K562 (cell line): ENCODE data around the gene ECHDC1. TPM values are rescaled to one million over a fixed set of nuclear protein-coding genes. Genes with fewer than 3 reads are reported as not detected.

Source experiments
- C11orf30 ChIP-seq: fragments of 450-650 bp; IDR thresholded peaks from 2 replicates; pipeline ENCODE4 v1.6.1; 2016; ENCODE audit warnings: low read depth, mild to moderate bottlenecking
- CHD4 ChIP-seq: fragments of 200-600 bp; sonication (generic); IDR thresholded peaks from 3 replicates; pipeline ENCODE4 v1.6.1; 2012; ENCODE audit warnings: low read depth, mild to moderate bottlenecking, mixed read lengths, low read length, inconsistent platforms; ENCODE audit not compliant: insufficient read depth, insufficient replicate concordance, poor library complexity, severe bottlenecking
- FIP1L1 ChIP-seq: fragments of 200-400 bp; formaldehyde crosslinking; IDR thresholded peaks from 2 replicates; pipeline ENCODE4 v1.6.1; 2018; ENCODE audit warnings: mild to moderate bottlenecking, low read depth, low read length; ENCODE audit not compliant: poor library complexity, severe bottlenecking
- FOXK2 ChIP-seq, 2 experiments: fragments of 450-650 bp; IDR thresholded peaks in 1 of 2; conservative IDR thresholded peaks in 1 of 2; 2 replicates each; pipeline ENCODE4 v1.6.1; 2016; ENCODE audit warnings: low read depth in 2 of 2, mild to moderate bottlenecking in 1 of 2
- HCFC1 ChIP-seq: IDR thresholded peaks from 2 replicates; pipeline ENCODE4 v1.6.1; 2012; ENCODE audit warnings: low read depth, low read length, improper control_type of control experiment
- HNRNPL ChIP-seq: fragments of 200-400 bp; formaldehyde crosslinking; IDR thresholded peaks from 2 replicates; pipeline ENCODE4 v1.6.1; 2017; ENCODE audit warnings: low read depth, mild to moderate bottlenecking, low read length
- PPARD ChIP-seq: fragments of 250-450 bp; sonication (Bioruptor Pico); IDR thresholded peaks from 2 replicates; pipeline ENCODE4 v1.8.0; 2022; ENCODE audit warnings: inconsistent platforms, mild to moderate bottlenecking, moderate library complexity
- RBFOX2 ChIP-seq: fragments of 200-400 bp; formaldehyde crosslinking; IDR thresholded peaks from 2 replicates; pipeline ENCODE4 v1.6.1; 2017; ENCODE audit warnings: low read depth, mild to moderate bottlenecking, low read length, moderate library complexity
- SMARCB1 ChIP-seq: IDR thresholded peaks from 2 replicates; pipeline ENCODE4 v1.6.1; 2011; ENCODE audit warnings: improper control_type of control experiment, low read depth; ENCODE audit not compliant: insufficient read length
- TFAM ChIP-seq: fragments of 250-450 bp; sonication (Bioruptor Pico); conservative IDR thresholded peaks from 2 replicates; pipeline ENCODE4 v1.5.0; 2021; ENCODE audit warnings: mild to moderate bottlenecking, moderate library complexity
- WHSC1 ChIP-seq: IDR thresholded peaks from one replicate; pipeline ENCODE4 v1.6.1; 2012; ENCODE audit warnings: low read length, control low read depth, inconsistent platforms
- ZNF134 ChIP-seq: fragments of 250-450 bp; sonication (Bioruptor Pico); conservative IDR thresholded peaks from 2 replicates; pipeline ENCODE4 v1.4.0; 2020
- ZNF324 ChIP-seq: fragments of 250-450 bp; sonication (Bioruptor Pico); IDR thresholded peaks from 2 replicates; pipeline ENCODE4 v1.4.0; 2020; ENCODE audit warnings: mild to moderate bottlenecking
- ZNF644 ChIP-seq: fragments of 200-800 bp; sonication (Bioruptor generic); IDR thresholded peaks from 2 replicates; pipeline ENCODE4 v1.6.1; 2016; ENCODE audit warnings: low read depth, missing genetic modification characterization, missing compliant biosample characterization
- ZNF764 ChIP-seq: fragments of 250-450 bp; sonication (Bioruptor Pico); IDR thresholded peaks from 2 replicates; pipeline ENCODE4 v1.4.0; 2020; ENCODE audit warnings: low read depth, mild to moderate bottlenecking, moderate library complexity
- polyA plus RNA-seq, 8 experiments: library from polyadenylated mRNA; depleted of rRNA in 4 of 8; stranded (reverse) in 5 of 8; unstranded in 3 of 8; fragments of >200 nt; fragmentation: Nextera tagmentation in 2 of 8; fragmentation: Illumina TruSeq in 1 of 8; extraction: Ambion mirVana in 2 of 8; extraction: Trizol in 1 of 8; gene quantifications; 2 replicates each; pipeline versions ENCODE4 v1.2.1 to v1.2.3, GENCODE V29; 2011 to 2014; ENCODE audit warnings: inconsistent platforms in 1 of 8, missing spikeins in 1 of 8
- total RNA-seq, 7 experiments: library from RNA; depleted of rRNA in 6 of 7; stranded (reverse); fragments of >200 nt in 6 of 7; fragmentation: Illumina TruSeq in 2 of 7; extraction: Trizol in 2 of 7; gene quantifications; 2 replicates each; pipeline versions ENCODE4 v1.2.1 to v1.2.3, GENCODE V29; 2011 to 2021; ENCODE audit warnings: low replicate concordance in 1 of 7
- TF ChIP-seq, protein P1 (sequence below): fragments of 450-650 bp; formaldehyde crosslinking; IDR thresholded peaks from 2 replicates; pipeline ENCODE4 v1.4.0; 2022; ENCODE audit warnings: mild to moderate bottlenecking, moderate library complexity
- TF ChIP-seq, protein P2 (sequence below): fragments of 450-650 bp; IDR thresholded peaks from 2 replicates; pipeline ENCODE4 v1.6.1; 2014; ENCODE audit warnings: low read depth, mild to moderate bottlenecking, moderate library complexity, borderline replicate concordance
- TF ChIP-seq, protein P3 (sequence below), 3 experiments: IDR thresholded peaks in 2 of 3; conservative IDR thresholded peaks in 1 of 3; 2 replicates each; pipeline ENCODE4 v1.5.1; 2011 to 2012; ENCODE audit warnings: low read length in 3 of 3, mild to moderate bottlenecking in 3 of 3, control low read depth in 2 of 3, improper control_type of control experiment in 1 of 3, inconsistent platforms in 1 of 3, low read depth in 1 of 3, mixed read lengths in 1 of 3, moderate library complexity in 1 of 3; ENCODE audit not compliant: insufficient read depth in 2 of 3
- TF ChIP-seq, protein P4 (sequence below): fragments of 250-450 bp; sonication (Bioruptor Pico); IDR thresholded peaks from 2 replicates; pipeline ENCODE4 v1.5.1; 2021; ENCODE audit warnings: mild to moderate bottlenecking
- TF ChIP-seq, protein P5 (sequence below): fragments of 250-450 bp; sonication (Bioruptor Pico); IDR thresholded peaks from 2 replicates; pipeline ENCODE4 v1.8.0; 2021; ENCODE audit warnings: moderate library complexity, mild to moderate bottlenecking, inconsistent platforms

The ECHDC1 gene
- total and polyA plus RNA-seq, 9 of the 15 experiments (the other 6 are each of a cell fraction or from before 2014, with no cell fraction given) = 58.0 to 105 (median 78.6) TPM

DNA sequence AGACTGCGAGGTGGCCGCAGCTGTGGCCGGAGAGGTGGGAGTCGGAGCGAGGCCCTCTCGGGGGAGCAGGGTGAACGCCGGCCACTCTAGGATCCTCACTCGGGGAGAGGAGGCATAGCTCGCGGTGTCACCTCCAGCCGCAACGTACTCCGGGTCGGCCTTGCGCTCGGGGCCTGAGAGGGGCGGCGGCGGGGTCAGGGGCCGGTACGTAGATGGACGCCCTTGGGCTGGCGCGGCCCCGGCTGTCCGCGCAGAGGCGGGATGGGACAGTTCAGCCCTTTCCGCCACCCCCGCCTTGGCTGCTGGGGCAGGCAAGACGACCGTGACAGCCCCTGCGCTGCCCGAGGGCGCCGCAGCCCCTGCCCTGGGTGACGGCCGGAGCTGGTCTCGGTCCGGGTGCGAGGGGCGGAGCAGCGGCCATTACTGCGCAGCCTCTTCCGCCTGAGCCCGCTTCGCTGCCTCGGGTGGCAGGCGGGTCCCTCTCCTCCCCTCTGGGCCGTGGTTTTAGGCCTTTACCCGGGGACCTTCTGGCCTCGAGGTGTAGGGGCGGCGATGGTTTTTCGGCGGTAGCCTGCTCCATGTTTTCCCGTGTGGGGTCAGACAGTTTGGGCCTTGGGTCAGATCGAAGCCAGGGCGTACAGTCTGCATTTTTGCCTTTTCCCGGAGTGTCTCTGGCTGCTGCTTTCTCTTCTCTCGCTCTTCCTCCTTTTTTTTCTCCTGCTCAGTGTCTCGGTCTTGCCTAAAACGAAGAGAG, 76.3 kb downstream of the ECHDC1 start (continued):
- TF ChIP-seq HNRNPL (peak; percentile 40; the same call in 1 of the 2 replicates), ZNF324 (no peak), FOXK2 (conservative IDR thresholded peaks at IDR 0.05 in 1 of 2, IDR thresholded peaks at IDR 0.05 in 1 of 2; ENCODE audit: low read depth in 2 of 2) (no peak), FIP1L1 (peak; percentile 35), ZNF644 (tag) (0 out of 2 replicates have a peak, but pooled peaks have one; percentile 15), CHD4 (no peak), C11orf30 (no peak), ZNF764 (CRISPR knock-in tag) (no peak), WHSC1 (no peak), TFAM (CRISPR knock-in tag) (no peak), PPARD (no peak), HCFC1 (no peak), ZNF134 (CRISPR knock-in tag) (no peak), RBFOX2 (peak; percentile 98), SMARCB1 (no peak)
- TF ChIP-seq, protein P1, sequence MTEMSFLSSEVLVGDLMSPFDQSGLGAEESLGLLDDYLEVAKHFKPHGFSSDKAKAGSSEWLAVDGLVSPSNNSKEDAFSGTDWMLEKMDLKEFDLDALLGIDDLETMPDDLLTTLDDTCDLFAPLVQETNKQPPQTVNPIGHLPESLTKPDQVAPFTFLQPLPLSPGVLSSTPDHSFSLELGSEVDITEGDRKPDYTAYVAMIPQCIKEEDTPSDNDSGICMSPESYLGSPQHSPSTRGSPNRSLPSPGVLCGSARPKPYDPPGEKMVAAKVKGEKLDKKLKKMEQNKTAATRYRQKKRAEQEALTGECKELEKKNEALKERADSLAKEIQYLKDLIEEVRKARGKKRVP (CRISPR knock-in tag) = no peak
- TF ChIP-seq, protein P2, sequence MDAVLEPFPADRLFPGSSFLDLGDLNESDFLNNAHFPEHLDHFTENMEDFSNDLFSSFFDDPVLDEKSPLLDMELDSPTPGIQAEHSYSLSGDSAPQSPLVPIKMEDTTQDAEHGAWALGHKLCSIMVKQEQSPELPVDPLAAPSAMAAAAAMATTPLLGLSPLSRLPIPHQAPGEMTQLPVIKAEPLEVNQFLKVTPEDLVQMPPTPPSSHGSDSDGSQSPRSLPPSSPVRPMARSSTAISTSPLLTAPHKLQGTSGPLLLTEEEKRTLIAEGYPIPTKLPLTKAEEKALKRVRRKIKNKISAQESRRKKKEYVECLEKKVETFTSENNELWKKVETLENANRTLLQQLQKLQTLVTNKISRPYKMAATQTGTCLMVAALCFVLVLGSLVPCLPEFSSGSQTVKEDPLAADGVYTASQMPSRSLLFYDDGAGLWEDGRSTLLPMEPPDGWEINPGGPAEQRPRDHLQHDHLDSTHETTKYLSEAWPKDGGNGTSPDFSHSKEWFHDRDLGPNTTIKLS = no peak
- TF ChIP-seq, protein P3, sequence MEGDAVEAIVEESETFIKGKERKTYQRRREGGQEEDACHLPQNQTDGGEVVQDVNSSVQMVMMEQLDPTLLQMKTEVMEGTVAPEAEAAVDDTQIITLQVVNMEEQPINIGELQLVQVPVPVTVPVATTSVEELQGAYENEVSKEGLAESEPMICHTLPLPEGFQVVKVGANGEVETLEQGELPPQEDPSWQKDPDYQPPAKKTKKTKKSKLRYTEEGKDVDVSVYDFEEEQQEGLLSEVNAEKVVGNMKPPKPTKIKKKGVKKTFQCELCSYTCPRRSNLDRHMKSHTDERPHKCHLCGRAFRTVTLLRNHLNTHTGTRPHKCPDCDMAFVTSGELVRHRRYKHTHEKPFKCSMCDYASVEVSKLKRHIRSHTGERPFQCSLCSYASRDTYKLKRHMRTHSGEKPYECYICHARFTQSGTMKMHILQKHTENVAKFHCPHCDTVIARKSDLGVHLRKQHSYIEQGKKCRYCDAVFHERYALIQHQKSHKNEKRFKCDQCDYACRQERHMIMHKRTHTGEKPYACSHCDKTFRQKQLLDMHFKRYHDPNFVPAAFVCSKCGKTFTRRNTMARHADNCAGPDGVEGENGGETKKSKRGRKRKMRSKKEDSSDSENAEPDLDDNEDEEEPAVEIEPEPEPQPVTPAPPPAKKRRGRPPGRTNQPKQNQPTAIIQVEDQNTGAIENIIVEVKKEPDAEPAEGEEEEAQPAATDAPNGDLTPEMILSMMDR (IDR thresholded peaks at IDR 0.05 in 2 of 3, conservative IDR thresholded peaks at IDR 0.05 in 1 of 3; ENCODE audit: insufficient read depth in 2 of 3, low read depth in 1 of 3, low read length in 3 of 3) = no peak
- TF ChIP-seq, protein P4, sequence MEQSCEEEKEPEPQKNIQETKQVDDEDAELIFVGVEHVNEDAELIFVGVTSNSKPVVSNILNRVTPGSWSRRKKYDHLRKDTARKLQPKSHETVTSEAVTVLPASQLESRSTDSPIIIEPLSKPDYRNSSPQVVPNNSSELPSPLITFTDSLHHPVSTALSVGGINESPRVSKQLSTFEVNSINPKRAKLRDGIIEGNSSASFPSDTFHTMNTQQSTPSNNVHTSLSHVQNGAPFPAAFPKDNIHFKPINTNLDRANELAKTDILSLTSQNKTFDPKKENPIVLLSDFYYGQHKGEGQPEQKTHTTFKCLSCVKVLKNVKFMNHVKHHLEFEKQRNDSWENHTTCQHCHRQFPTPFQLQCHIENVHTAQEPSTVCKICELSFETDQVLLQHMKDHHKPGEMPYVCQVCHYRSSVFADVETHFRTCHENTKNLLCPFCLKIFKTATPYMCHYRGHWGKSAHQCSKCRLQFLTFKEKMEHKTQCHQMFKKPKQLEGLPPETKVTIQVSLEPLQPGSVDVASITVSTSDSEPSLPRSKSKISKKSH (CRISPR knock-in tag) = no peak
- TF ChIP-seq, protein P5, sequence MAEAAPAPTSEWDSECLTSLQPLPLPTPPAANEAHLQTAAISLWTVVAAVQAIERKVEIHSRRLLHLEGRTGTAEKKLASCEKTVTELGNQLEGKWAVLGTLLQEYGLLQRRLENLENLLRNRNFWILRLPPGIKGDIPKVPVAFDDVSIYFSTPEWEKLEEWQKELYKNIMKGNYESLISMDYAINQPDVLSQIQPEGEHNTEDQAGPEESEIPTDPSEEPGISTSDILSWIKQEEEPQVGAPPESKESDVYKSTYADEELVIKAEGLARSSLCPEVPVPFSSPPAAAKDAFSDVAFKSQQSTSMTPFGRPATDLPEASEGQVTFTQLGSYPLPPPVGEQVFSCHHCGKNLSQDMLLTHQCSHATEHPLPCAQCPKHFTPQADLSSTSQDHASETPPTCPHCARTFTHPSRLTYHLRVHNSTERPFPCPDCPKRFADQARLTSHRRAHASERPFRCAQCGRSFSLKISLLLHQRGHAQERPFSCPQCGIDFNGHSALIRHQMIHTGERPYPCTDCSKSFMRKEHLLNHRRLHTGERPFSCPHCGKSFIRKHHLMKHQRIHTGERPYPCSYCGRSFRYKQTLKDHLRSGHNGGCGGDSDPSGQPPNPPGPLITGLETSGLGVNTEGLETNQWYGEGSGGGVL (CRISPR knock-in tag) = no peak
